CD4-positive, alpha-beta T cell treated with Interleukin-2 at 100 ng/mL for 4 hours (primary cell): ENCODE results near the gene PDLIM3.
"Not testable (repeated sequence)": the region's sequence is repeated elsewhere in the genome, so short reads cannot be mapped to it uniquely, and the experiment has no call there.

Source experiments
- DNase-seq: peaks from one replicate; pipeline ENCODE4 v3.0.0-alpha.2; 2020; ENCODE audit warnings: low spot score

Gene PDLIM3

DNA sequence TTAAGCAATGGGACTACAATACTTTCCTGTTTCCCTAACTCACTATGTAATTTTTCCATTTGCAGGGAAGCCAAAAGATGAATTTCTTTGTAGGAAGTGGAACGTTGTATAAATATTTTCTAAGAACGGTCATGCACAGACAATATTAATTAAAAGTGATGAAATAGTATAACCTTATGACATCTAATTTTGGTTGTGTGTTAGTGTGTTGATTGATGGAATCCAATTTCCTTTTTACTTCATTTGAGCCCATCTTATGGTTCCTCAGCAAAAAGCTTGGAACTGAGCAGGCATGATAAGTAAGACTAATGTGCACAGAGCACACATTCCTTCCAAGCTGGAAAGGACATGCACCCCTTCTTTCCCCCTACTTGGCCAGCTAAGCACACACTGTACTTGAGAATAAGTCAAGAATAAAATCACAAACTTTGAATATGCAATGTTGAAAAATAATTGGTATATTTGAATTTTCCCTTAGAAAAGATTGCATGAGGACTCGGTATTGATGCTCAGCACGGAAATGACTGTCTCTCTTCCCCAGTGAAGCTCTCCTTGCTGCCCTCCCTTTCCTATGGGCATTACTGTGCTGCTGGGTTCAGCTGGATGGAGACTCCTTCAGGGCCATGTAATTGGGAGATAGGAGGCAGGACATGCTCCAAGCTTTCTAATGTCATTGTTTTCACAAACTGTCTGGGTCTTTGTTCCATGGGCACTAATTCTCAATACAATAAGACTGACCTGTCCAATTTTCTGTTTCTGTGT, 19.2 kb upstream of the PDLIM3 start:
- no peak for DNase-seq

GRCh38 chr4:185552254-185552653, 16.9 kb upstream of the PDLIM3 start:
- DNase-seq: no peak

DNA sequence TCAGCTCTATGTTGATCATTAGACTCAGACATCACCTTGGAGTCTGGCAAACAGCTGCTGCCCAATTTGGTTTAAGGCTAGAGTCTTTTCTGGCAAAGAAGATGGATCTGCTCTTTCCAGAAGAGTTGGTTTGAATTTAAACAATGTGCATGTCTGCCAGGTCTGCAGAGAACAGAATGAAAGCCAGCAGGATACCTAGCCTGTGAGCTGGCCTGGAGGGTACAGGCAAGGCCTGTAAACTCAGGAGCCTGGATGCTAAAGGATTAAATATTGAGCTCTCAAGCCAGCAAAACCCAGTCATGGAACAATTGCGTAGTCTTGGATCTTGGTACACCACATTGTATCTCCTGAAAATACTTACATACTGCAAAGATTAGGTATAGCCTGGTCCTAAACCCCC, 15.6 kb upstream of the PDLIM3 start:
- no peak for DNase-seq

GRCh38 chr4:185549095-185549639, 13.9 kb upstream of the PDLIM3 start:
- no peak for DNase-seq

DNA sequence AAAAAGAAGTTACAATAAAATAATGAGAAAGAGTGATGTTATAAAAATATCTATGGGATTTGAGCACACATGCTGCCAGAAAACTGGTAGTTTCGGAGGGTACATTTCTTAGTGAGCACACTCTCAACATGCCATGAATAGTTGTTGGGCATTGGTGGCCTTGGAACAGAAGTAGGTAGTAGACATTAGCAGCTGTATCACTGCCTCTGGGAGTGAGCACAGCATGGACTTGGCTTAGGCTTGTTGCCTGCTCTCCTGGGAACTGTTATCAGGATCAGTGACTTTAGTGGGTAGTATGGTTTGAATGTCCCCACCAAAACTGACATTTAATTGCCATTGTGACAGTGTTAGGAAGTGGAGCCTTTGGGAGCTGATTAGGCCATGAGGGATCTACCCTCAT, 13.3 kb upstream of the PDLIM3 start:
- no peak for DNase-seq

GRCh38 chr4:185546335-185546734, 11.0 kb upstream of the PDLIM3 start:
- DNase-seq: no peak

DNA sequence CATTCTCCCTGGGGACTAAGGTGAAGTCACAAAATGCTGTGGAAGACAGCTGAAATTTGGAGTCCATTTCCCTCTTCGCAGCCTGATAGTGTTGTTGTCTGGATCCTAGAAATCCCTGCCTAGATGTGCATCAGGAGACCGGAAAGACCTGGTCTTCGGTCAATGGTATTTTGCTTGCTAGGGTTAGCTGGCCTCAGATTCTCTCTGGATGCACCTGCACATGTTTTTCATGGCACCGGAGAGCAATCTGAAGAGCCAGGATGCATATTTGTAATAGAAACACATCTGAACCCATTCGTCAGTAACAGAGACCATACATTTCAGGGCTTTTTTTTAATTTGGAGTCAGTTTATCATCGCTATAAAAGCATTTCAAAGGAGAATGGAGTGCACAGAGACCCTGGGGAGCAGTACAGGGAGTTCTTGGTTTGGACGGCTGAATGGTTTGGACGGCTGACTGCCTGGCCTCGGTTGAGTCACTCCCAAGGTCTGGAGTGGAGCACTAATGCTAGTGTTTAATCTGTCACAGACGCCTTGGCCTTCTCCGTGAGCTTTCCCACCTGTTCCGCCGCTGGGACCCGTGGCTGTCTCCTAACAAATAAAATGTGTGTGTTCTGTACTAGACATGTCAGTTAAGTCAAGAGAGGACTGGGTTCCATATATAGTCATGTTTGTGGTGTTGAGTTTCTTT, 7.5 kb upstream of the PDLIM3 start:
- no peak for DNase-seq

- DNase-seq: no peak
Measured at GRCh38 chr4:185541251-185541727, 6.0 kb upstream of the PDLIM3 start.

DNA sequence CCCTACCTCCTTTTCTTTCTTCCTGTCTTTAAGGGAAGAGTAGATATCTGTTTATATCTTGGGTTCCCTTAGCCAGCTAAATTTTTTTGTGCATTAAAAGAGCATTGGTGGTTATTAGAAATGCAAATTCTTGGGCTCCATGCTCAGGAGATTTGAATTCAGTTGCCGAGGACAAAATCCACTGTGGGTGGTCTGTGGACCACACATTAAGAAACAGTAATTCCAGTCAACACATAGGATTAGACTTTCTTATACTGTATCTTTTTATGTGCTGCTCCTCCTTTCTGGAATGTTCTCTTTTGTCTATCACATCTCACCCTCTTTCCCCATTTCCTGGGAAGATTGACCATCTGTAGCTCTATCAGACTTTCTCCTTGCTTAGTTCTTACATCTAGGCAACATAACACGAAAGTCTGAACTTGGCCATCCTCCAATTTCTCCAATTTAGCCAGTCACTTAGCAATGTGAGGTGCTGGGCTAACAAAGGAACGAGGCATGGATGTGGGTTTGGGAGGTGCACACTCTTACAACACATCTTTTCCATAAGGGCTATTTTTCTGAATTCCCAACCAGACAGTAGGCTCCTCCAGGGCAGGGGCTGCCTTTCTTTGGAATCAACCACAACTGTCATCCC, 5.3 kb upstream of the PDLIM3 start:
- DNase-seq: no peak

GRCh38 chr4:185540040-185540439, 4.7 kb upstream of the PDLIM3 start:
- DNase-seq: no peak

DNA sequence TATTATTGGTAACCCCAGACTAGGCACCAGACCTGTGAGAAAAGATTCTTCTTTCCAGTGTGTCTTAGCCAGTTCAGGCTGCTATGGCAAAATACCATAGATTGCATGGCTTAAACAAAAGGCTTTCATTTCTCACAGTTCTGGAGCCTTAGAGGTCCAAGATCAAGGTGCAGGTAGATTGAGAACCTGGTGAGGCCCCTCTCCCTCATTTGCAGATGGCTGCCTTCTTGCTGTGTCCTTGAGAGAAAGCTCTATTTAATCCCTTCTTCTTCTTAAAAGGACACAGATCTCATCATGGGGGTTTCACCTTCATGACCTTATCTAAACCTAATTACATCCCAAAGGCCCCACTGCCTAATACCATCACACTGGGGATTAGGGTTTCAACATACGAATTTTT, 3.5 kb upstream of the PDLIM3 start:
- DNase-seq: no peak

GRCh38 chr4:185536411-185536709, 1.1 kb upstream of the PDLIM3 start:
- no peak for DNase-seq

GRCh38 chr4:185535612-185536410, 504 bp upstream of the PDLIM3 start:
- DNase-seq: no peak

- DNase-seq: no peak
Measured at GRCh38 chr4:185534511-185534865, 819 bp downstream of the PDLIM3 start.

DNA sequence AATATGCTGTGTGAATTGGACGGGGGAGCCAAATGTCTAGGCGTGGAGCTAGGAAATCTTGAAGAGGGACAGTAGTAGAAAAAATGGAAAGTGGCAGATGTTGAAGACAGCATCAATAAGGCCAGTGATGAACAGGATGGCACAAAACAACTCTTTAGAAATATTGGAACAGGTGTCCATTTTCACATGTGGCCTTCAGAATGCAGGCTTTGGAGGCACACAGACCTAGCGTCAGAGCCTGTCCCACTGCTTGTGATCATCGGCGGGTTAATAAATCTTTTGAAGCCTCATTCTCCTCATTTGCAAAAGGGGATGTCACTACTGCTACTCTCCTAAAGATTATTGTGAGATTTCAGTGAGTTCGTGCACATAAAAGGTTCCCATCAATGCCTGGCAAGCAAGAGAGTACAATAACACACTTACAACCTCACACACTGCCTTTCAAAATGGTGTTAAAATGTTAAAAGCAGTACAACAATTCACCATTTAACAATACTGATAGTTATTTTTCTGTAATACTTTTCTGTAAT, 2.4 kb downstream of the PDLIM3 start:
- DNase-seq: no peak

- no peak for DNase-seq
Measured at GRCh38 chr4:185532293-185532692, 3.0 kb downstream of the PDLIM3 start.

DNA sequence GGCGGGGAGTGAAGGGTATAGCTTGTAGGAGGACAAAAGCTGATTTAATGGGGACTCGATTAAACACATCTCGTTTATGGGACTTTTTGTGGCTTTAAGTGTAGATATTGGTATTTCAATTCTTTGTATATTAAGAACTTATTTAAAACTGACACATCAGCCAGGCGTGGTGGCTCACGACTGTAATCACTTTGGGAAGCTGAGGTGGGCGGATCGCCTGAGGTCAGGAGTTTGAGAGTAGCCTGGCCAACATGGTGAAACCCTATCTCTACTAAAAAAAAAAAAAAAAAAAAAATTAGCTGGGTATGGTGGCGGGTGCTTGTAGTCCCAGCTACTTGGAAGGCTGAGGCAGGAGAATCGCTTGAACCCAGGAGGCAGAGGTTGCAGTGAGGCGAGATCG, 3.7 kb downstream of the PDLIM3 start:
- DNase-seq: not testable (repeated sequence)

- DNase-seq: no peak
Measured at GRCh38 chr4:185529413-185529812, 5.9 kb downstream of the PDLIM3 start.

- no peak for DNase-seq
Measured at GRCh38 chr4:185524888-185525863, 10.1 kb downstream of the PDLIM3 start.

DNA sequence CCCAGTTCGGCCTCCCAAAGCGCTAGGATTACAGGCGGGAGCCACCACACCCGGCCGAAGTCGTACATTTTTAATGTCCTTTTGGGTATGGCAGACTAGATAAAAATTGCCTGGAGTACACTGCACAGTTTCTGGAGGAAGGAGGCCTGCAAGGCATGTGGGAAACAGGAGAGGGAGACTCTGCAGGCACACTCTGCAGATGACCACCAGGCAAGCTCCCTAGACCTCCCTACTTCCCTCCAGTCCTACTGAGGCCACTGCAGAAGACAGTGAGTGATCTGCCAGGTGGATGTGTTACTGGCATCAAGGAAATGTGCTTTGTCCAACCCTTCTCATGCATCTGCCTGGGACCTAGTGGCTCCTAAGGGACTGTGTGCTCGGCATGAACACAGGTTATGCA, 11.4 kb downstream of the PDLIM3 start:
- DNase-seq: no peak

GRCh38 chr4:185522451-185522850, 12.9 kb downstream of the PDLIM3 start:
- no peak for DNase-seq
